Heart right ventricle (tissue), 16 donors: ENCODE results near the gene CHERP. TPM values are rescaled to one million over a fixed set of nuclear protein-coding genes. Genes with fewer than 3 reads are reported as not detected.

Source experiments
- ATAC-seq, 8 donors: fragments of 200-7000 bp; cut with Tn5 transposase; one replicate each; pipeline ENCODE4 v1.9.1; 2020; ENCODE audit warnings: mild to moderate bottlenecking in 8 of 8, moderate library complexity in 8 of 8, moderate number of reproducible peaks in 1 of 8
- DNase-seq, 2 donors: peaks; one replicate each; pipeline ENCODE4 v3.0.0-alpha.2; 2020
- H3K27ac ChIP-seq, 10 donors: fragments of 200-600 bp; sonication (generic) in 2 of 10; one replicate each; pipeline versions ENCODE4 v1.5.0 to v1.8.0; 2020 to 2022; ENCODE audit warnings: mild to moderate bottlenecking in 3 of 10
- H3K27me3 ChIP-seq, 7 donors: fragments of 200-600 bp; one replicate each; pipeline ENCODE4 v1.8.0; 2021 to 2022; ENCODE audit warnings: mild to moderate bottlenecking in 2 of 7
- H3K36me3 ChIP-seq, 9 donors: fragments of 200-600 bp; sonication (generic) in 1 of 9; one replicate each; pipeline versions ENCODE4 v1.5.0 to v1.8.0; 2020 to 2022; ENCODE audit warnings: mild to moderate bottlenecking in 2 of 9
- H3K4me1 ChIP-seq, 9 donors: fragments of 200-600 bp; sonication (generic) in 1 of 9; one replicate each; pipeline versions ENCODE4 v1.5.0 to v1.8.0; 2020 to 2022; ENCODE audit warnings: mild to moderate bottlenecking in 4 of 9
- H3K4me3 ChIP-seq, 10 donors: fragments of 200-600 bp; sonication (generic) in 2 of 10; one replicate each; pipeline versions ENCODE4 v1.5.0 to v1.8.0; 2020 to 2022; ENCODE audit warnings: mild to moderate bottlenecking in 7 of 10, moderate library complexity in 2 of 10
- H3K9me3 ChIP-seq, 11 donors: fragments of 200-600 bp in 10 of 11; sonication (generic) in 2 of 11; one replicate each; pipeline versions ENCODE4 v1.5.0 to v1.8.0; 2013 to 2022; ENCODE audit warnings: mild to moderate bottlenecking in 2 of 11, control low read depth in 1 of 11, moderate library complexity in 1 of 11
- WGBS, 2 donors: extraction: QIAGEN DNeasy Blood & Tissue Kit; methylation state at CpG; one replicate each; pipeline ENCODE4 v1.1.7; 2013; ENCODE audit warnings: inconsistent platforms in 1 of 2; 5-methylcytosine and 5-hydroxymethylcytosine counted together
- intact Hi-C, 10 donors: fragments of 100-400 bp; cut with DNase I; formaldehyde crosslinking; loops; one replicate each; pipeline versions ENCODE4 v1.11.1 to v1.14.2; 2022
- polyA plus RNA-seq, 2 donors: library from polyadenylated mRNA; stranded (reverse); fragments of 200-250 nt; gene quantifications; one replicate each; pipeline ENCODE4 v1.2.3, GENCODE V29; 2013
- total RNA-seq, 10 donors: library from RNA; stranded (reverse); fragmentation: NEBNext Ultra II Directional in 3 of 10; extraction: Animal tissue kit (Norgen Biotek cat#: 25700) in 3 of 10; gene quantifications; one replicate each; pipeline versions ENCODE4 v1.2.1 to v1.2.4, GENCODE V29; 2021 to 2023
- TF ChIP-seq, protein P1 (sequence below), 9 donors: fragments of 200-600 bp; sonication (generic) in 2 of 9; IDR thresholded peaks; one replicate each; pipeline versions ENCODE4 v1.5.0 to v1.8.0; 2021 to 2022; ENCODE audit warnings: antibody characterized with exemption in 9 of 9, mild to moderate bottlenecking in 5 of 9, moderate library complexity in 1 of 9
- donor health status: Arrhythmogenic right ventricular cardiomyopathy.
- donor health status: ischemic (EF 13 %, LVEDD 7.1; RV severe dilation, severe dysfunction).
- donor health status: healthy with polysubstance abuse.
- donor health status: DM: no; HTN: yes; CAD: no.
- donor health status: DM: no; HTN: no; CAD: no.
- donor health status: ischemic (EF 25% LVEDD 6.9; RV normal size, moderate dysfunction).
- donor health status: ischemic (EF 25% LVEDD 5.7; RV mildly dilated, moderate dysfunction).
- donor health status: healthy.
- donor health status: DM: yes; HTN: yes; CAD: no.
- donor health status: Ischemic cardiomyopathy.
- donor health status: ischemic (EF 35%, LVEDD 5.7; RV mildly dilated, moderate dysfunction).
- donor health status: nonischemic (EF 11% LVEDD 7.7; RV severe dilation, severe dysfunction).
- donor health status: DM: yes; HTN: yes; CAD: no.
- donor health status: PGD.
- donor health status: ischemic (EF 29% LVEDD 5.4; RV normal size, mild dysfunction).
- donor health status: nonischemic (EF 23%, LVEDD 6.1; RV moderate dilation, normal function).

The CHERP gene
- total and polyA plus RNA-seq, 12 donors, result 11.3 to 26.6 (median 22.4) TPM

GRCh38 chr19:16584248-16585093 lies 42.2 kb upstream of the CHERP start:
- ATAC-seq (peak; percentile 56 to 90 (median 82)), DNase-seq (peak; percentile 76 to 84)
- no peaks in the 10 kb centered on the region for H3K9me3 ChIP-seq
- intact Hi-C loops, result loop anchor here in 4 of 10 donors (5.0 kb wide), 1 partner anchor 43 kb away; the partner anchor contains the start of gene MED26 (in 4 of the 4)
- peaks cover 58 to 99% (median 85%) of the 10 kb centered on the region in 9 donors for H3K4me1 ChIP-seq
- H3K4me3 ChIP-seq, result peak overlapping the region in 6 of 10 donors; percentile 5 to 41 (median 24)
- peak overlapping the region in 9 of 10 donors; percentile 17 to 83 (median 57) for H3K27ac ChIP-seq
- H3K27me3 ChIP-seq, result no peaks in the 10 kb centered on the region
- H3K36me3 ChIP-seq, result peaks cover 0 to 6% (median 0%) of the 10 kb centered on the region in 9 donors
- WGBS, 2 donors, result 8 to 13% methylated on average over 15 of the region's 15 CpGs
- TF ChIP-seq, protein P1, sequence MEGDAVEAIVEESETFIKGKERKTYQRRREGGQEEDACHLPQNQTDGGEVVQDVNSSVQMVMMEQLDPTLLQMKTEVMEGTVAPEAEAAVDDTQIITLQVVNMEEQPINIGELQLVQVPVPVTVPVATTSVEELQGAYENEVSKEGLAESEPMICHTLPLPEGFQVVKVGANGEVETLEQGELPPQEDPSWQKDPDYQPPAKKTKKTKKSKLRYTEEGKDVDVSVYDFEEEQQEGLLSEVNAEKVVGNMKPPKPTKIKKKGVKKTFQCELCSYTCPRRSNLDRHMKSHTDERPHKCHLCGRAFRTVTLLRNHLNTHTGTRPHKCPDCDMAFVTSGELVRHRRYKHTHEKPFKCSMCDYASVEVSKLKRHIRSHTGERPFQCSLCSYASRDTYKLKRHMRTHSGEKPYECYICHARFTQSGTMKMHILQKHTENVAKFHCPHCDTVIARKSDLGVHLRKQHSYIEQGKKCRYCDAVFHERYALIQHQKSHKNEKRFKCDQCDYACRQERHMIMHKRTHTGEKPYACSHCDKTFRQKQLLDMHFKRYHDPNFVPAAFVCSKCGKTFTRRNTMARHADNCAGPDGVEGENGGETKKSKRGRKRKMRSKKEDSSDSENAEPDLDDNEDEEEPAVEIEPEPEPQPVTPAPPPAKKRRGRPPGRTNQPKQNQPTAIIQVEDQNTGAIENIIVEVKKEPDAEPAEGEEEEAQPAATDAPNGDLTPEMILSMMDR (IDR thresholded peaks at IDR 0.05), result no peak

GRCh38 chr19:16582486-16583261 lies 40.4 kb upstream of the CHERP start:
- no peak overlapping the region for H3K4me3 ChIP-seq
- H3K27ac ChIP-seq, result peak overlapping the region in 2 of 10 donors; percentile 45 to 83
- ATAC-seq (no peak), DNase-seq (no peak)
- intact Hi-C loops, result no loop called here
- no peaks in the 10 kb centered on the region for H3K27me3 ChIP-seq
- 86% methylated on average over 10 of the region's 10 CpGs for WGBS, 2 donors
- TF ChIP-seq, protein P1 (IDR thresholded peaks at IDR 0.05), result no peak
- H3K36me3 ChIP-seq, result peaks cover 0 to 22% (median 0%) of the 10 kb centered on the region in 9 donors
- H3K9me3 ChIP-seq, result no peaks in the 10 kb centered on the region
- peaks cover 46 to 83% (median 70%) of the 10 kb centered on the region in 9 donors for H3K4me1 ChIP-seq

- TF ChIP-seq, protein P1 (IDR thresholded peaks at IDR 0.05), result no peak
- H3K9me3 ChIP-seq, result no peaks in the 10 kb centered on the region
- no peak overlapping the region for H3K4me3 ChIP-seq
- H3K27ac ChIP-seq, result peak overlapping the region in 8 of 10 donors; percentile 5 to 68 (median 48)
- DNase-seq (no peak), ATAC-seq (peak in 1 of 8 donors; percentile 7)
- 82 to 92% methylated on average over 6 of the region's 6 CpGs for WGBS, 2 donors
- H3K27me3 ChIP-seq, result no peaks in the 10 kb centered on the region
- H3K36me3 ChIP-seq, result peaks cover 0 to 30% (median 3%) of the 10 kb centered on the region in 9 donors
- intact Hi-C loops, result no loop called here
- H3K4me1 ChIP-seq, result peaks cover 39 to 80% (median 67%) of the 10 kb centered on the region in 9 donors
Observed at GRCh38 chr19:16581971-16582343, 39.7 kb upstream of the CHERP start.
